IPS DF 19.7 (cell line): ENCODE results near the gene TIGD1.
"Not testable (repeated sequence)": the region's sequence is repeated elsewhere in the genome, so short reads cannot be mapped to it uniquely, and the experiment has no call there.

ENCODE experiments used
- DNase-seq: peaks from one replicate; pipeline ENCODE4 v3.0.0-alpha.2; 2013; ENCODE audit warnings: low read depth, low spot score

The TIGD1 gene

GRCh38 chr2:232539298-232540231 is 10.8 kb downstream of the TIGD1 start, which contains the start of gene CHRNG:
TSS of gene CHRNG (plus strand) at chr2:232539692. CDS start at chr2:232539748, 56 bp downstream.
- DNase-seq, result no peak

DNA sequence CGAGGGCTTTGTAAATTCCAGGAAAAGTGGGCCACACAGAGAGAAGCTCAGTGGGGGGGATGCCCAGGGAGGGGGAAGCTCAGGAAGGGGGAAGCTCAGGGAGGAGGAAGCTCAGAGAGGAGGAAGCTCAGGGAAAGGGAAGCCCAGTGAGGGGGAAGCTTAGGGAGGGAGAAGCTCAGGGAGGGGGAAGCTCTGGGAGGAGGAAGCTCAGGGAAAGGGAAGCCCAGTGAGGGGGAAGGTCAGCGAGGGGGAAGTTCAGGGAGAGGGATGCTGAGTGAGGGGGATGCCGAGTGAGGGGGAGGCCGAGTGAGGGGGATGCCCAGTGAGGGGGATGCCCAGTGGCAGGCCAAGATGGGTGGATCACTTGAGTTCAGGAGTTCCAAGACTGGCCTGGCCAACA is 11.7 kb downstream of the TIGD1 start:
- DNase-seq, result no peak

DNA sequence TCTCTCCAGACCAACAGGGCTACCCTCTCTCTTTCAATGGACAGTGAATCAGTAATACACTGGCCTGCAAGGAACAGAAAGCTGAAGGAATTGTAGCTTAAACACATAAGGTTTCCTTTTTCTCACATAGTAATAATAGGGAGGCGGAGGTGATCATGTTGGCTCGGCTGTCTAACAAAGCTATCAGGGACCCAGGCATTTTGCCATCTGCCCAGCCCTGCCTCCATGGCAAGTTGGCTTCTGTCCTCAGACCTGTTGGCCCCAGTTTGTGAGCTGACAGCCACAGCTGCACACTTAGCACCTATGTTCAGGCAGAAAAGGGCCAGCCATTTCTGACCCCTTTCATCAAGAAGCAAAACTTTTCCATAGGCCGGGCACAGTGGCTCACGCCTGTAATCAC is 12.9 kb downstream of the TIGD1 start:
- DNase-seq, result no peak

- no peak for DNase-seq
Observed at GRCh38 chr2:232537079-232537478, 13.3 kb downstream of the TIGD1 start.

DNA sequence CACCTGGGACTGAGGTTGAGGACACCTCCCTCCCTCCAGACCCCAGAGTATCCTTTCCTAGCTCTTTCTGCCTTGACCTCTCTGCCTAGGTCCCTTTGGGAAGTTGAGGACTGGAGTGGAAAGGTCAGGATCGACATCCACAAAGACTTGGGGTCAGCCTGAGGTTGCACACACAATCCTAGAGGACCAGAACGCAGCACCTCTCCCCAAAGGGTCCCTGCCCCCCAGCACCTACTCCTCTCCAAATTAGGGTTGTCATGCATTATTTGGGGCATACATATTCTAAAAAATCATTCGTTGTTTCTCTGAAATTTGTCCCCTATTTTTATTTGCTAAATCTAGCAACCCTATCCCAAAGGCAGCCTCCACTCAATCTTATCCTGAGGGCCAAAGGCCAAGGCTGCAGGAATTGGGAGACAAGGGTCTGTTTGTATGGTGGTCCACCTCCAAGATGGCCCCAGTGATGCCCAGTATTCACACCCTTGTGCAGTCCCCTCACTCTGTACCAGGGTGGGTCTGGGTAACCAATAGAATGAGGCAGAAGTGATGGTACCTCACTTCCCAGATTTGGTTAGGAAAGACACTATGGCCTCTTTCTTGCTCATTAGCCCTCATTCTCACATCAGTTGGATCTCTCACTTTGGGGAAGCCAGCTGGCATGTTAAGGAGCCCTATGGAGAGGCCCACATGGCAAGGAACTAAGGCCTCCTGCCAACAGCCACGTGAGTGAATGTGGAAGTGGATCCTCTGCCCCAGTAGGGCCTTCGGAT is 14.4 kb downstream of the TIGD1 start:
- DNase-seq, result no peak

DNA sequence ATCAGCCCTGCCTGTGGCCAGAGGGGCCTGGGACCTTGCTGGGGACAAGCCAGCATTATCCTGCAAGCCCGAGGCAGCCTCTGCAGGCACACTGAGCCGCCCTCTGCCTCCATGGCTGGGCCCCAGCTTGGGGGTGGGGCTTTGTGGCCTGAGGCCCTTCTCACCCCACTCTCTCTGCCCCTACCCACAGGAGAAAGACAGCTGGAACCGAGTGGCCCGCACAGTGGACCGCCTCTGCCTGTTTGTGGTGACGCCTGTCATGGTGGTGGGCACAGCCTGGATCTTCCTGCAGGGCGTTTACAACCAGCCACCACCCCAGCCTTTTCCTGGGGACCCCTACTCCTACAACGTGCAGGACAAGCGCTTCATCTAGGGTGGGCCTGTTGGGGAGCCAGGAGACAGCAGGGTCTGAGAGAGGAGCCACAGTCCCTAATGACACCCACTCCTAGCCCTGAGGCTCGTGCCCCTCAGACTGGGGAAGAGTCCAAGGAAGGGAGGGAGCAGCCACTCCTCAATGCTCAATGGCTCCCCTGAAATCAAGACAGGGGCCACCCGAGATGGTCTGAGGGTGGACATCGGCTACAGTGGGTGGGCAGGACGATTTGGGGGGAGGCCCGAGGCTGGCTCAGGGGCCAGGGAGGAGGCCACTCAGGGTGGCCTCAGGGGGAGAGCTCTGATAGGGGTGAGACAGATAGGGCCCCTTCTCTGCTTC is 15.3 kb downstream of the TIGD1 start:
- no peak for DNase-seq

DNA sequence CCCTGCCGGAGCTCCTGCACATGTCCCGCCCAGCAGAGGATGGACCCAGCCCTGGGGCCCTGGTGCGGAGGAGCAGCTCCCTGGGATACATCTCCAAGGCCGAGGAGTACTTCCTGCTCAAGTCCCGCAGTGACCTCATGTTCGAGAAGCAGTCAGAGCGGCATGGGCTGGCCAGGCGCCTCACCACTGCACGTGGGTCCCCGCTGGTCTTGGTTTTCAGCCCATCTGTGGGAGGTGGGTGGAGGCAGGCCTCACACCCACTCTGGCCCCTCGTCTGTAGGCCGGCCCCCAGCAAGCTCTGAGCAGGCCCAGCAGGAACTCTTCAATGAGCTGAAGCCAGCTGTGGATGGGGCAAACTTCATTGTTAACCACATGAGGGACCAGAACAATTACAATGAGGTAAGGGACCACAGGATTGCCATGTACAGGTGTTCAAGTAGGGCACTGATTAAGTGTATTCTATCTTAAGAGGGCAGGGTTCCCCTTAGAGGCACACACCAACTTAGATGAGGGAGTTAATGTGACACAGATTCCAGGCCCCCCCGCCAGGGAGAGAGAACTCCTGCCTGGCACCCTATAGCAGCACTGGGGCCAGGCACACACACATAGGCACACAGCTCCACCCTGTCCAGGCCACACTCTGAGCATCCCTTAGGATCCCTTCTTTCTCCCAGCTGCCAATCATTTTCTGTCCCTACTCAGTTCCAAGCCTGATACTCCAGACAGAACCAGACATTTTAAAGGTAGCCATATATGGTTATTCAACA is 16.2 kb downstream of the TIGD1 start:
- DNase-seq, result no peak

DNA sequence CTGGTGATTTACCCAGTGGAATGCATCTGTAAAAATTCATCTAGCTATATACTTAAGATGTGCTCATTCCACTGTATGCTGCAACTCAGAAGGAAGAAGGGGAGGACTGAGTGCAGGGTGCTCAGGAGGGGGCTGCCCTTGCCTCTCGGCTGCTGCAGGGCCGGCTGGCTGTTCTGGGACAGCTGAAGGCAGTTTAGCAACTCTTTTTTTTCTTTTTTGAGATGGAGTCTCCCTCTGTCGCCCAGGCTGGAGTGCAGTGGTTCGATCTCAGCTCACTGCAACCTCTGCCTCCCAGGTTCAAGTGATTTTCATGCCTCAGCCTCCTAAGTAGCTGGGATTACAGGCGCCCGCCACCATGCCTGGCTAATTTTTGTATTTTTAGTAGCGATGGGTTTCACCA is 17.5 kb downstream of the TIGD1 start:
- DNase-seq, result not testable (repeated sequence)

DNA sequence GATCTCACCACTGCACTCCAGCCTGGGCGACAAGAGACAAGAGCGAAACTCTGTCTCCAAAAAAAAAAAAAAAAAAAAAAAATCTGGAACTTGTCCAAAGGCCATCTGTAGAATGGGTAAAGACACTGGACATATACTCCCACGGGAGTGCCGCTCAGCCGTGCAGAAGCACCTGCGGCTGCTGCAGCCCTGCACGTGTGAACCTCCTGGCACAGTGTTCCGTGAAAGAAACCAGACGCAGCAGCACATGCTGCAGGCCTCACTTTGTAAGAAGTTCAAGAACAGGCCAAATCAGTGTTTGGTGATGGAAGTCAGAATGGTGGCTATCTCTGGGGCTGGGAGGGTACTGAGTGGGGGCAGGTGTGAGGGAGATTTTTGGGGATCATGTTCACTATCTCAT is 17.9 kb downstream of the TIGD1 start:
- DNase-seq, result no peak

DNA sequence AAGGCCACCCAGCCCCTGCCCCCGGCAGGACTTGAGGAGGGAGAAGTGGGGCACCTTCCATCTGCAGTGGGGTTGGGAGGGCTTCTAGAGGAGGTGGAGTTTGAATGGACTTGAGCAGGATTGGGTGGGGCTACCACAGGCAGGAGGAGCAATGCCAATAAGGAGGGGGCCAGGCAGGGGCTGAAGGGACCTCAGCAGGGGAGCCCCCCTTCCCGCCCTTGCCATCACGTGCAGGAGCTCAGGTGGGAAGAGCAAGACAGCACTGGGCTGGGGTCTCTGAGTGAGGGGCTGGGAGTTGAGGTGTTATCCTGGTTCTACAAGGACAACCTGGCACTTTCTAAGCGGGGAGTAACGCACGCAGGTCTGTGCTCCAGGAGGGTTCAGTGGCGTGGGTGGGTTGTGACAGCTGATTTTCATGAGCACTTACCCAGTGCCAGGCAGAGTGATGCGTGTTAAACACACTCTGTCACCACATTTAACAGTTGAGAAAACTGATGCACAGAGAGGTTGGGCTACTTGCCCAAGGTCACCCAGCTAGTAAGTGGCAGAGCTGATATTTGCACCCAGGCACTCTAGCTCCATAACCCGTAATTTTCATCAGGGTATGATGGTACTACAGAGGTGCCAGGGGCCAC is 19.6 kb downstream of the TIGD1 start:
- DNase-seq, result no peak

GRCh38 chr2:232529806-232530547 is 20.4 kb downstream of the TIGD1 start:
- no peak for DNase-seq

DNA sequence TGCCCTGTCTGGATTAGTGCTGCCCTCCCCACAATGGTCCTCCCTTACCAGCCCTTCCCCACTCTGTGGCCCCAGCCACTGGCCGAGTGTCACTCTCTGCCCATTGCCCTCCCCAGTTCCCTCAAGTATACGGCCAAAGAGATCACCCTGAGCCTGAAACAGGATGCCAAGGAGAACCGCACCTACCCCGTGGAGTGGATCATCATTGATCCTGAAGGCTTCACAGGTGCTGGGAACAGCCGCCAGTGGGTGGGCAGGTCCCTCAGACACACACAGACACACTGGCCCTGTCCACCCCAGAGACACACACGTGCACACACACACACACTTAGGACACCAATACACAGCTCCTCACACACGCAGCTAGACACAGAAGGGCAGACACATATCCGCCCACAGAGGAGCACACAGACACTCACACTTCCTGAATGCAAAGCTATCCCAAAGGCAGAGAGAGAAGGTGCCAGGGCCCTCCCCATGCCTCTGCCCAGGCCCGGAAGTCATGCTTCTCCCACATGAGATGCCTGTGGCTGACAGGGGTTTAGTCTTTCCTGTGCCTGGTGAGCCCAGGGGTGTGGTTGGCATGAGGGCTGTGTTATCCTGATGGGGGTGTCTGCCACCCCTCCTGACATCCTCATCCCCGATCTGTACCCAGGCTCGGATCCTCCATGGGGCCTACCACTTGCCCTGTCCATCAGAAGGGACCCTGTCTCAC is 21.5 kb downstream of the TIGD1 start:
- DNase-seq, result no peak

GRCh38 chr2:232527905-232528470 is 22.4 kb downstream of the TIGD1 start:
- DNase-seq, result no peak

- no peak for DNase-seq
Observed at GRCh38 chr2:232526372-232526941, 23.9 kb downstream of the TIGD1 start.

- DNase-seq, result no peak
Observed at GRCh38 chr2:232525791-232526371, 24.5 kb downstream of the TIGD1 start, which contains the start of gene CHRND. TSS of gene CHRND (plus strand) at chr2:232526160. CDS start at chr2:232526216, 56 bp downstream.

- no peak for DNase-seq
Observed at GRCh38 chr2:232525199-232525598, 25.2 kb downstream of the TIGD1 start.

GRCh38 chr2:232524771-232525170 is 25.6 kb downstream of the TIGD1 start:
- DNase-seq, result no peak
